ENCODE measurements around the gene CETP.

GRCh38 chr16:56961386-56961785 lies 364 bp upstream of the CETP start:
- TF ChIP-seq, protein P1, sequence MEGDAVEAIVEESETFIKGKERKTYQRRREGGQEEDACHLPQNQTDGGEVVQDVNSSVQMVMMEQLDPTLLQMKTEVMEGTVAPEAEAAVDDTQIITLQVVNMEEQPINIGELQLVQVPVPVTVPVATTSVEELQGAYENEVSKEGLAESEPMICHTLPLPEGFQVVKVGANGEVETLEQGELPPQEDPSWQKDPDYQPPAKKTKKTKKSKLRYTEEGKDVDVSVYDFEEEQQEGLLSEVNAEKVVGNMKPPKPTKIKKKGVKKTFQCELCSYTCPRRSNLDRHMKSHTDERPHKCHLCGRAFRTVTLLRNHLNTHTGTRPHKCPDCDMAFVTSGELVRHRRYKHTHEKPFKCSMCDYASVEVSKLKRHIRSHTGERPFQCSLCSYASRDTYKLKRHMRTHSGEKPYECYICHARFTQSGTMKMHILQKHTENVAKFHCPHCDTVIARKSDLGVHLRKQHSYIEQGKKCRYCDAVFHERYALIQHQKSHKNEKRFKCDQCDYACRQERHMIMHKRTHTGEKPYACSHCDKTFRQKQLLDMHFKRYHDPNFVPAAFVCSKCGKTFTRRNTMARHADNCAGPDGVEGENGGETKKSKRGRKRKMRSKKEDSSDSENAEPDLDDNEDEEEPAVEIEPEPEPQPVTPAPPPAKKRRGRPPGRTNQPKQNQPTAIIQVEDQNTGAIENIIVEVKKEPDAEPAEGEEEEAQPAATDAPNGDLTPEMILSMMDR (IDR thresholded peaks at IDR 0.05 in 4 of 5, conservative IDR thresholded peaks at IDR 0.05 in 1 of 5) = no peak
- TF ChIP-seq POLR2A (IDR thresholded peaks at IDR 0.05) = no peak
